AG04450 (cell line): Measurements from ENCODE around the gene SET. TPM values are rescaled to one million over a fixed set of nuclear protein-coding genes. Genes with fewer than 3 reads are reported as not detected.
"Not testable (repeated sequence)": the region's sequence is repeated elsewhere in the genome, so short reads cannot be mapped to it uniquely, and the experiment has no call there.

Source experiments
- CTCF ChIA-PET: fragments of 300-600, 350-600 bp; formaldehyde crosslinking; extraction: SDS; loops from one replicate; lab custom pipeline; 2022; ENCODE audit warnings: antibody characterized with exemption, inconsistent platforms; lab: Charles Lee
- POLR2A ChIA-PET: fragments of 350-600 bp; formaldehyde crosslinking; extraction: SDS; loops from one replicate; lab custom pipeline; 2021; ENCODE audit warnings: antibody characterized with exemption, inconsistent platforms; lab: Yijun Ruan, JAX
- DNase-seq: peaks from one replicate; pipeline ENCODE4 v3.0.0-alpha.2; 2011; ENCODE audit warnings: low read depth, low spot score
- H3K27ac ChIP-seq: one replicate; pipeline ENCODE4 v1.5.1; 2012; ENCODE audit warnings: low read depth, low read length, control low read depth
- H3K27me3 ChIP-seq: one replicate; pipeline ENCODE4 v1.6.0; 2012; ENCODE audit warnings: low read length; ENCODE audit not compliant: control insufficient read depth, insufficient read depth
- H3K4me3 ChIP-seq: 2 replicates; pipeline ENCODE4 v1.5.1; 2011; ENCODE audit warnings: mild to moderate bottlenecking, low read depth, low read length, control low read depth
- H3K9me3 ChIP-seq: 2 replicates; pipeline ENCODE4 v1.5.1; 2012; ENCODE audit warnings: low read length; ENCODE audit not compliant: control insufficient read depth, insufficient read depth
- CTCF ChIP-seq: IDR thresholded peaks from 2 replicates; pipeline ENCODE4 v1.5.1; 2011; ENCODE audit warnings: low read depth, low read length, control low read depth, inconsistent platforms
- polyA plus RNA-seq: library from polyadenylated mRNA; depleted of rRNA; stranded (reverse); fragments of >200 nt; gene quantifications from 2 replicates; pipeline ENCODE4 v1.2.3, GENCODE V29; 2011

The SET gene
- polyA plus RNA-seq, 1 experiment = 259 TPM

- TF ChIP-seq CTCF = no peak
- POLR2A ChIA-PET = interaction anchor here (0.6 kb wide), 1 partner anchor 9 kb away, joined by 5 read pairs; no protein-coding TSS in a partner anchor
- Histone ChIP-seq H3K27ac (peak overlapping the region; percentile 31), H3K4me3 (peak overlapping the region; percentile 94), H3K9me3 (no peaks in the 10 kb centered on the region; the same call in 1 of the 2 replicates), H3K27me3 (no peaks in the 10 kb centered on the region)
- CTCF ChIA-PET = interaction anchor here (1.2 kb wide), 1 partner anchor 128 kb away, joined by 3 read pairs; the partner anchor contains the start of gene ENDOG
- no peak for DNase-seq
Measured at GRCh38 chr9:128690684-128691034, 1.6 kb downstream of the SET start.

- ChIA-PET POLR2A (interaction anchor here (0.7 kb wide), 2 partner anchors 21 to 53 kb away, joined by 3 to 5 read pairs; no protein-coding TSS in a partner anchor), CTCF (interaction anchor here (1.6 to 1.8 kb wide), 2 partner anchors 8 to 234 kb away, joined by 4 to 11 read pairs; partner anchors contain the start of gene PKN3)
- not testable (repeated sequence) for H3K4me3 ChIP-seq, H3K27ac ChIP-seq, H3K9me3 ChIP-seq, H3K27me3 ChIP-seq, DNase-seq
Measured at GRCh38 chr9:128693738-128694137, 4.7 kb downstream of the SET start.

GRCh38 chr9:128694344-128694743 lies 5.3 kb downstream of the SET start:
- POLR2A ChIA-PET = interaction anchor here (0.7 kb wide), 2 partner anchors 53 to 132 kb away, joined by 5 to 7 read pairs; no protein-coding TSS in a partner anchor
- Histone ChIP-seq H3K4me3 (no peak overlapping the region), H3K9me3 (no peaks in the 10 kb centered on the region), H3K27ac (no peak overlapping the region), H3K27me3 (no peaks in the 10 kb centered on the region)
- no peak for DNase-seq
- TF ChIP-seq CTCF = no peak
- CTCF ChIA-PET = interaction anchor here (1.8 kb wide), 1 partner anchor 8 kb away, joined by 11 read pairs; the partner anchor contains the start of gene PKN3

GRCh38 chr9:128696923-128697707 lies 8.1 kb downstream of the SET start:
- no peak overlapping the region for H3K27ac ChIP-seq
- no peak for TF ChIP-seq CTCF
- no peaks in the 10 kb centered on the region for H3K27me3 ChIP-seq
- no peak overlapping the region for H3K4me3 ChIP-seq
- CTCF ChIA-PET = no interaction called here
- DNase-seq = no peak
- POLR2A ChIA-PET = interaction anchor here (0.7 kb wide), 2 partner anchors 18 to 277 kb away, joined by 9 read pairs; partner anchors contain the start of gene CERCAM
- H3K9me3 ChIP-seq = no peaks in the 10 kb centered on the region

GRCh38 chr9:128699096-128699795 lies 10.2 kb downstream of the SET start:
- H3K9me3 ChIP-seq, H3K27me3 ChIP-seq, H3K4me3 ChIP-seq, CTCF ChIA-PET, H3K27ac ChIP-seq, DNase-seq: not testable (repeated sequence)
- POLR2A ChIA-PET = interaction anchor here (0.7 kb wide), 1 partner anchor 37 kb away, joined by 4 read pairs; no protein-coding TSS in a partner anchor
